Karpas-422 (cell line): Measurements from ENCODE around the gene ZDHHC21. TPM values are rescaled to one million over a fixed set of nuclear protein-coding genes. Genes with fewer than 3 reads are reported as not detected.

Experiments
- DNase-seq: peaks from one replicate; pipeline ENCODE4 v3.0.0-alpha.2; 2015
- H2AFZ ChIP-seq: fragments of 200-600 bp; sonication (generic); 2 replicates; pipeline ENCODE4 v1.6.1; 2014; ENCODE audit warnings: antibody characterized with exemption, low read length, mixed read lengths
- H3K27ac ChIP-seq: fragments of 200-600 bp; sonication (generic); 2 replicates; pipeline ENCODE4 v1.5.1; 2014; ENCODE audit warnings: mild to moderate bottlenecking, low read length, moderate library complexity
- H3K27me3 ChIP-seq: fragments of 200-600 bp; sonication (generic); 2 replicates; pipeline ENCODE4 v1.6.1; 2014; ENCODE audit warnings: low read length, mixed read lengths
- H3K36me3 ChIP-seq: fragments of 200-600 bp; sonication (generic); 2 replicates; pipeline ENCODE4 v1.6.1; 2014; ENCODE audit warnings: low read length, mixed read lengths; ENCODE audit not compliant: insufficient read depth
- H3K4me1 ChIP-seq: fragments of 200-600 bp; sonication (generic); 2 replicates; pipeline ENCODE4 v1.6.1; 2014; ENCODE audit warnings: mild to moderate bottlenecking, low read length, mixed read lengths
- H3K4me2 ChIP-seq: fragments of 200-600 bp; sonication (generic); 2 replicates; pipeline ENCODE4 v1.6.1; 2014; ENCODE audit warnings: low read length, low read depth, mild to moderate bottlenecking; ENCODE audit not compliant: poor library complexity, severe bottlenecking
- H3K4me3 ChIP-seq: fragments of 200-600 bp; sonication (generic); 2 replicates; pipeline ENCODE4 v1.5.1; 2014; ENCODE audit warnings: mild to moderate bottlenecking, antibody characterized with exemption, low read length, mixed read lengths
- H3K79me2 ChIP-seq: fragments of 200-600 bp; sonication (generic); 2 replicates; pipeline ENCODE4 v1.6.1; 2014; ENCODE audit warnings: mild to moderate bottlenecking, low read length, mixed read lengths
- H3K9ac ChIP-seq: fragments of 200-600 bp; sonication (generic); 2 replicates; pipeline ENCODE4 v1.6.0; 2014; ENCODE audit warnings: low read length
- H3K9me2 ChIP-seq: fragments of 200-600 bp; sonication (generic), shearing (Covaris generic); replicated peaks from 2 replicates; pipeline ENCODE4 v1.6.0; 2014; ENCODE audit warnings: mild to moderate bottlenecking, low read length, moderate library complexity; ENCODE audit not compliant: insufficient read depth
- H3K9me3 ChIP-seq: fragments of 300-700, 200-600 bp; sonication (generic); 2 replicates; pipeline ENCODE4 v1.6.1; 2014; ENCODE audit warnings: low read length, mixed read lengths
- H4K20me1 ChIP-seq: fragments of 200-600 bp; sonication (generic); 2 replicates; pipeline ENCODE4 v1.6.1; 2014; ENCODE audit warnings: mild to moderate bottlenecking, antibody characterized with exemption, low read length, low read depth; ENCODE audit not compliant: insufficient read depth
- total RNA-seq: library from RNA; depleted of rRNA; stranded (reverse); fragments of >200 nt; shearing (Covaris generic); gene quantifications from 2 replicates; pipeline ENCODE4 v1.2.3, GENCODE V29; 2014; ENCODE audit warnings: low replicate concordance; rRNA removed

The ZDHHC21 gene
- total RNA-seq, 1 experiment from 2014 or later, result 84.6 TPM

- H3K36me3 ChIP-seq, result no peaks in the 10 kb centered on the region
- no peak overlapping the region for H2AFZ ChIP-seq
- H3K27ac ChIP-seq, result no peak overlapping the region
- no peaks in the 10 kb centered on the region for H3K9me2 ChIP-seq
- no peak for DNase-seq
- no peaks in the 10 kb centered on the region for H4K20me1 ChIP-seq
- H3K27me3 ChIP-seq, result no peaks in the 10 kb centered on the region
- peaks cover 15% of the 10 kb centered on the region for H3K9me3 ChIP-seq
- H3K4me3 ChIP-seq, result no peak overlapping the region
- no peak overlapping the region for H3K4me2 ChIP-seq
- H3K4me1 ChIP-seq, result no peaks in the 10 kb centered on the region
- no peak overlapping the region for H3K9ac ChIP-seq
- no peaks in the 10 kb centered on the region for H3K79me2 ChIP-seq
Observed at GRCh38 chr9:14578030-14578429, 115.2 kb downstream of the ZDHHC21 start.

- no peaks in the 10 kb centered on the region for H3K9me2 ChIP-seq
- peaks cover 4% of the 10 kb centered on the region; the same call in 1 of the 2 replicates for H3K9me3 ChIP-seq
- no peaks in the 10 kb centered on the region for H3K36me3 ChIP-seq
- DNase-seq, result no peak
- no peak overlapping the region for H3K27ac ChIP-seq
- H4K20me1 ChIP-seq, result no peaks in the 10 kb centered on the region
- no peaks in the 10 kb centered on the region for H3K79me2 ChIP-seq
- no peak overlapping the region for H3K4me3 ChIP-seq
- H3K9ac ChIP-seq, result no peak overlapping the region
- H3K4me2 ChIP-seq, result no peak overlapping the region
- H2AFZ ChIP-seq, result no peak overlapping the region
- no peaks in the 10 kb centered on the region for H3K4me1 ChIP-seq
- no peaks in the 10 kb centered on the region for H3K27me3 ChIP-seq
Observed at GRCh38 chr9:14574173-14574572, 119.1 kb downstream of the ZDHHC21 start.

GRCh38 chr9:14573319-14573718 is 119.9 kb downstream of the ZDHHC21 start:
- Histone ChIP-seq H3K79me2 (no peaks in the 10 kb centered on the region), H3K4me1 (no peaks in the 10 kb centered on the region), H3K9me2 (no peaks in the 10 kb centered on the region), H2AFZ (no peak overlapping the region), H3K4me2 (no peak overlapping the region), H3K27me3 (no peaks in the 10 kb centered on the region), H4K20me1 (no peaks in the 10 kb centered on the region), H3K4me3 (no peak overlapping the region), H3K36me3 (no peaks in the 10 kb centered on the region), H3K27ac (no peak overlapping the region), H3K9me3 (no peaks in the 10 kb centered on the region), H3K9ac (no peak overlapping the region)
- DNase-seq, result no peak

- Histone ChIP-seq H2AFZ (no peak overlapping the region), H3K27me3 (no peaks in the 10 kb centered on the region), H3K27ac (no peak overlapping the region), H3K4me2 (no peak overlapping the region), H3K9ac (no peak overlapping the region), H3K4me3 (no peak overlapping the region), H3K9me3 (no peaks in the 10 kb centered on the region), H3K36me3 (no peaks in the 10 kb centered on the region), H3K4me1 (no peaks in the 10 kb centered on the region), H3K9me2 (no peaks in the 10 kb centered on the region), H3K79me2 (no peaks in the 10 kb centered on the region), H4K20me1 (no peaks in the 10 kb centered on the region; the same call in 1 of the 2 replicates)
- no peak for DNase-seq
Observed at GRCh38 chr9:14565352-14566016, 127.7 kb downstream of the ZDHHC21 start.

GRCh38 chr9:14563902-14564624 is 129.2 kb downstream of the ZDHHC21 start:
- H2AFZ ChIP-seq, result no peak overlapping the region
- H3K4me1 ChIP-seq, result no peaks in the 10 kb centered on the region
- no peak overlapping the region for H3K27ac ChIP-seq
- H3K27me3 ChIP-seq, result no peaks in the 10 kb centered on the region
- DNase-seq, result no peak
- no peaks in the 10 kb centered on the region for H3K36me3 ChIP-seq
- H3K9ac ChIP-seq, result no peak overlapping the region
- H3K4me3 ChIP-seq, result no peak overlapping the region
- no peaks in the 10 kb centered on the region for H3K9me3 ChIP-seq
- no peak overlapping the region for H3K4me2 ChIP-seq
- no peaks in the 10 kb centered on the region; the same call in 1 of the 2 replicates for H4K20me1 ChIP-seq
- no peaks in the 10 kb centered on the region for H3K9me2 ChIP-seq
- H3K79me2 ChIP-seq, result no peaks in the 10 kb centered on the region

- Histone ChIP-seq H3K36me3 (no peaks in the 10 kb centered on the region), H3K79me2 (no peaks in the 10 kb centered on the region), H3K4me3 (no peak overlapping the region), H3K9me2 (no peaks in the 10 kb centered on the region), H3K9ac (no peak overlapping the region), H3K4me1 (no peaks in the 10 kb centered on the region), H3K9me3 (no peaks in the 10 kb centered on the region), H2AFZ (no peak overlapping the region), H3K4me2 (no peak overlapping the region), H4K20me1 (no peaks in the 10 kb centered on the region; the same call in 1 of the 2 replicates), H3K27ac (no peak overlapping the region), H3K27me3 (no peaks in the 10 kb centered on the region)
- no peak for DNase-seq
Observed at GRCh38 chr9:14561929-14562405, 131.3 kb downstream of the ZDHHC21 start.

Other genes starting within 250 kb of the ZDHHC21 start
- gene CER1, start 29.3 kb upstream of the ZDHHC21 start, total RNA-seq, result not detected in 2 replicates
- gene FREM1, start 217.0 kb upstream of the ZDHHC21 start, total RNA-seq, result not detected in 2 replicates